GM19035 (cell line): ENCODE measurements around the gene ENTPD2.

Source experiments
- ATAC-seq: cut with Tn5 transposase; IDR thresholded peaks from one replicate; pipeline ENCODE4 v1.9.1; 2021; ENCODE audit not compliant: unreplicated experiment

ENTPD2 gene

GRCh38 chr9:137031904-137032640 is 21.8 kb downstream of the ENTPD2 start, which contains the start of gene FUT7:
Gene FUT7, minus strand, starts transcription at chr9:137032088. Its CDS starts 97 bp downstream, at chr9:137031991.
- no peak for ATAC-seq

GRCh38 chr9:137030538-137031527 is 23.0 kb downstream of the ENTPD2 start:
- no peak for ATAC-seq

DNA sequence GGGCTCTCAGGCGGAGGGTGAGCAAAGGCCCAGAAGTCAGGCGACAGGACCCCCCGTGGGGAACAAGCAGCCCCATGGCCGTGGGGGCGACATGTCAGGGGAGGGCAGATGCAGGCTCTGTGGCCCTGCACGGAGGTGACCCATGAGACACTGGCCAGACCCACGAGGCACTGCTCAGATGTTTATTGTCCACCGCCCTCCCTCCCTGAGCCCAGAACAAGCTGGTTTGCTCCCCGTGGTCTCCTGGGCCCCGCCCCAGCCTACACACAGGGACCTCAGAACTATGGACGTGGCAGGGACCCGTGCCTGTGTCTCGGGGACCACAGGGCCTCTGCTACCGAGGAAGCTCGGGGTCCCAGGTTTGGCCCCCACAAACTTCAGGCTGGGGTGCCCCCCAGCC is 23.9 kb downstream of the ENTPD2 start:
- no peak for ATAC-seq

- no peak for ATAC-seq
Observed at GRCh38 chr9:137029058-137029936, 24.6 kb downstream of the ENTPD2 start.

DNA sequence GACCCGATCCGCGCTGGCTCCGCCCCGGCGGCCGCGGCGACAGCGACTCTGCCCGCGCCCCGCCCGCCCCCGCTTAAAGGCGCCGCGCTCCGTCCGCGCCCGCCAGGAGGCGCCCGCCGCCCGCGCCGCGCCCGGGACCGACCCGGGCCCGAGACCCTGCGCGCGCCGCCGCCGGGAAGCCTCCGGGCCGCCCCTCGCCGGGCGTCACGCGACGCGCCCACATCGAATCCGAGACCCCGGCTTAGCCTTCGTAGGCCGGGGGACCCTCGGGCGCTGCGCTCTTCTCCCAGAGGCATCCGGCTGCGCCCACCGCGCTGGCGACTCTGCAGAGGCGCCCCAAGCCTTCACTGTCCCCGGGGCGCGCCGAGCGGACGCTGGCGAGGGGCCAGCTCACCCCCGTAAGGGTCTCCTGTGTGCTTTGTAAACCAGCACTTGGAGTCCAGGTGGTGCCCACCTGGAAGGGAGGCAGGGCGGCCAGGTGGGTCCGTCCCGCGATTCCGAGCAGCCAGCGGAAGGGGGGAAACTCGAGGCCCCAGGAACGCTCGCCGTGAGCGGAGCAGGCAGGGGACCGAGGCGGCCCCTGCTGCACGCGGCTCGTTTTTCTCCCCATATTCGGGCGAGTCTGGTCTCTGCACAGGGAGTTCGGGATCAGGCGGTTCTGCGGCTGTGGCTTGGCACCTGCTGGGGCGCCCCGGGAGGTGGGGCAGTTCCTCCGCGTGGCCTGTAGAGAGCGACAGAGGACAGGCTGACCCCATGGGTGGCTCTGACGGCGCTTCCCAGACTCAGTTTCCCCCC is 25.4 kb downstream of the ENTPD2 start:
- no peak for ATAC-seq

DNA sequence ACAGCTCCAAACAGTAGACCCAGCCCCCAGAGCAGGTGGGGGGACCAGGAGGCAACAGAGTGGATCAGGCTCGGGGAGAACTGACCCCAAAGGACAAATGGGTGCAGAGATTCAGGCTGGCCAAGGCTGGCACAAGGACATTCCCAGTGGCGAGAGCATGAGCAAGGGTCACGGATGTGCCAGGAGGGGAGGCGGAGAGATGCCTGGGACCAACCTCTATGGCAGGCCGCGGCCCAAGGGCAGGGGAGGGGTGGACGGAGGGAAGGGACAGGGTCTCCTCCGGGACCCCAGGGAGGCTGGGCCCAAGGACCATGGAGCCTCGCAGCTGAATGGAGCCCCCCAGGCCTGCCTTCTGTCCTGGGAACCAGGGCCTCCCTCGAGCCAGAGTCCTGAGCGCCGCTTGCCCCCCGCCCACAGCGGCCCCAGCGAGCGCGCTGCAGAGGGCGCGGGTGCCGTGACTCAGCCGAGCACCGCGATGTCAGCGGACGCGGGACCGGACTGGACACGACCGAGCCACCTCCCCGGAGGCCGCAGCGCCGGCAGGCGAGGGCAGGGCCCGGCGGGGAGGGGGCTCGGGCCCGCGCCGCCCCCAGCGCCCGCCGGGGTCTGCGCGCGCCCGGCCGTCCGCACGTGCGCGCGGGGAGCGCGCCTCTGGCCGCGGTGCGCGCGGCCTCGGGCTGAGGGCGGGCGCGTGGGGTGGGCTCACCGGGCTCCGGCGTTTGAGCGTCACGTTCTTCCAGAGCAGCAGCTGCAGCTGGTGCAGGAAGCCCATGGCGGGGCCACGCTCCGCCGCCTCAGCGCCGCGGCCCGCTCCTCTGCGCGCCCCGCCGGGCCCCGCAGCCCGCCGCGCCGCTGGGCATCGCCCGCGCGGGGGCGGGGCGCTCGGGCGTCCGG is 26.2 kb downstream of the ENTPD2 start, which contains the start of gene ABCA2:
Gene ABCA2, minus strand, starts transcription at position 869 of the 894 bp plus-strand sequence. Its CDS starts 97 bp downstream, at position 772.
- no peak for ATAC-seq

- no peak for ATAC-seq
Observed at GRCh38 chr9:137026828-137027227, 27.0 kb downstream of the ENTPD2 start.

DNA sequence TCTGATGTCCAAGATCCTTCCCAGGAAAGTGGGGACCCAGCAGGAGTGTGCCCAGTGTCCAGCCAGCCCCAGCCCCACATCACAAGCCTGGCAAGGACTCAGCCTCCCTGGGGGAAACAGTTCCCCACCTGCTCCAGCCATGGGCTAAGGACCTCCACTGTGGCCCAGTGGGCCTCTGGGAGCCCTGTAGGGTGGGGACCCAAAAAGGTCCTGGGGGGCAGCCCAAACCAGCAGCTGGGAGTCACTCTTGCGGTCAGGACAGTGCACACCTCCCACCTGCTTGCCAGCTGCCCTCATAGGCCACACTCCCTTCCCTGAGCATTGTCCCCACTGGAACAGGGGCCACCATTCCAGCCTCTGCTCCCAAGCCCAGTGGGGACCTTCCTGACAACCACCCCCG is 27.5 kb downstream of the ENTPD2 start:
- ATAC-seq = no peak

DNA sequence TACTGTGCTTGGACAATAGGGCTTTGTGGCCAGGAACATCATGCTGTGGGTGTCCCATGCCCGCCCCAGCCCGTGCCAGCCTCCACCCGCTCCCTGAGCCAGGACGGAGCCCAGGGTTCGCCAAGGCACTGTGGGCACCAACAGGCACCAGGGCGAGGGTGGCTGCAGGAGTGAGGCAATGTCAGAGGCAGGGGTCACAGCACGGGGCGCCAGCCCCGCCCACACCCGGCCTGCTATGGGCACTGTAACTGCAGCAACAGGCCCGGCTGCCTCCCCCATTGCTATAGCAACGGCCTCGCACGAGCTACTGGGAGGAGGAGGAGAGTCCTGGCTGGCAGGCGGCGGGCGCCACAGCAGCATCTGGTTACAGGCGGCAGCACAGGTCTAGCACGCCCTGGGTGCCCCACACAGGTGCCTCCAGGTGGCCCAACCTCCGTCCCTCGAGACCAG is 28.3 kb downstream of the ENTPD2 start:
- ATAC-seq = no peak

- no peak for ATAC-seq
Observed at GRCh38 chr9:137023583-137023991, 30.3 kb downstream of the ENTPD2 start.

GRCh38 chr9:137023157-137023556 is 30.7 kb downstream of the ENTPD2 start:
- ATAC-seq = no peak

DNA sequence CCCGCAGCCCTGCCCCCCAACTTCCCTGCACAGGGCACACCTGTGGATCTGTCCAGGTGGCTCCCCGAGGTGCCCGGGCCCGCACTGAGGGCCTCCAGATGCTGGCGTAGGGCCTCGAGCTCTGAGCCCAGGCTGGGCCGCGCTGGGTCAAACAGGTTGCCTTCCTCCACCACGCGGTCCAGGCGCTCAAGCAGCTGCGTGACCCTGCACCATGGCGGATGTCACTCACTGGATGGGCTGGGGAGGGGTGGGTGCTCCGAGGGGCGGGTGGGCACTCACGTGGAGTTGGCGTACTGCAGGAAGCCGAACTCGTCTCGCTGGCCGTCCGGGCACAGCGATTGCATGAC is 31.2 kb downstream of the ENTPD2 start:
- ATAC-seq = no peak

DNA sequence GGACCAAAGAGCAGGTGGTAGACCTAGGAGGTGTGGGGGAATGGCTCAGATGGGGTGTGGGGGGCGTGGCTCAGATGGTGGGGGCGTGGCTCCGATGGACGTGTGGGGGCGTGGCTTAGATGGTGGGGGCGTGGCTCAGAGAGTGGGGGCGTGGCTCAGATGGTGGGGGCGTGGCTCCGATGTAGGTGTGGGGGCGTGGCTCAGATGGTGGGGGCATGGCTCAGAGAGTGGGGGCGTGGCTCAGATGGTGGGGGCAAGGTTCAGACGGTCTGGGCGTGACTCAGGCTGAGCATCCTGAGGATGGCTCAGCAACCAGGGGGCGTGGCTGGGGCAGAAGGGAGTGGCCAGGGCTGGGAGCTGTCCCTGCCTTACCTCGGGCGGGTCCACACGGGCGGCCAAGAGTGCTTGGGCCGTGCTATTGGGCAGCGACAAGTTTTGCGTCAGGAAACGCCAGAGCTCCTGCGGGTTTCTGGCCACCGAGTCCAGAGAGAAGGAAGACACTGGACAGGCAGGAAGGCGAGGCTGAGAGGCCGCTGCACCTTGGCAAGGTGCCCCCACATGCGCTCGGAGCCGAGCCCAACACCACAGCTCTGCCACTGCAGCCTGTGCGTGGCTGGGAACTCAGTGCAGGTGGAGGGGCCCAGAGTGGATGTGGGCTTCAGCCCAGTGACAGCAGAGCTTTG is 31.7 kb downstream of the ENTPD2 start:
- no peak for ATAC-seq

- ATAC-seq = no peak
Observed at GRCh38 chr9:137021568-137021978, 32.3 kb downstream of the ENTPD2 start.

DNA sequence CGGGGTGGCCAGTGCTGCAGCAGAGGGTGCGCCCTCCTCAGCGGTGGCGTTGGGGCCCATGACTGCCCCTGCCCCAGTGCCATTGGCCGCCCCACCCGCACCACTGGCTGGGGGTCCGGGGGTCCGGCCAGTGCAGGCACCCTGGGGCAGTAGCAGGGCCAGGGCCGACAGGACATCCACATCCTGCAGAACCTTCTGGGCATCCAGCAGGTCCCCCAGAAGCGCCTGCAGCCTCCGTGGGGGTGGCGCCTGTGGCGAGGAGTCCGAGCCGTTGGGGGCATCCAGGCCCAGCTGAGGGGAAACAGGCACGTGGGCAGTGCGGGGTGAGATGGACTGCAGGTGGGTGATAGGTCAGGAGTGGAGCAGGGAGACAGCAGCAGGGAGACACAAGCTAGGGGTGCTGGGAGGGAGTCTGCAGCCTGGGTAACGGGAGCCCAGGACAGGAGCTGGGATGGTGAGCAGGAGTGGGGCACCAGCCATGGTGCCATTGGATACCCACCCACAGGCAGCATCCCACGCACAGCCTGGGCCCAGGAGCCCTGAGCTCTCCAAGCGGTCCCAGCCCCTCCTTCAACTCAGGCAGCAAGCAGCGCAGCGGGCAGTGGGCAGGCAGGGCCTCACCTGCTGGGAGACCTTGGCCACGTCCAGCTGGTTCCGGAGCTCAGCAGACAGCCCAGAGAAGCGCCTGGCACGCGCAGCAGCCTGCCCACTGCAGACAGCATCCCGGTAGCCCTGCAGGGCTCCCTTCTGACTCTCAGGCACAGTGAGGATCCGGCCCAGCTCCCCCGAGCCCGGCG is 32.9 kb downstream of the ENTPD2 start:
- ATAC-seq = no peak

DNA sequence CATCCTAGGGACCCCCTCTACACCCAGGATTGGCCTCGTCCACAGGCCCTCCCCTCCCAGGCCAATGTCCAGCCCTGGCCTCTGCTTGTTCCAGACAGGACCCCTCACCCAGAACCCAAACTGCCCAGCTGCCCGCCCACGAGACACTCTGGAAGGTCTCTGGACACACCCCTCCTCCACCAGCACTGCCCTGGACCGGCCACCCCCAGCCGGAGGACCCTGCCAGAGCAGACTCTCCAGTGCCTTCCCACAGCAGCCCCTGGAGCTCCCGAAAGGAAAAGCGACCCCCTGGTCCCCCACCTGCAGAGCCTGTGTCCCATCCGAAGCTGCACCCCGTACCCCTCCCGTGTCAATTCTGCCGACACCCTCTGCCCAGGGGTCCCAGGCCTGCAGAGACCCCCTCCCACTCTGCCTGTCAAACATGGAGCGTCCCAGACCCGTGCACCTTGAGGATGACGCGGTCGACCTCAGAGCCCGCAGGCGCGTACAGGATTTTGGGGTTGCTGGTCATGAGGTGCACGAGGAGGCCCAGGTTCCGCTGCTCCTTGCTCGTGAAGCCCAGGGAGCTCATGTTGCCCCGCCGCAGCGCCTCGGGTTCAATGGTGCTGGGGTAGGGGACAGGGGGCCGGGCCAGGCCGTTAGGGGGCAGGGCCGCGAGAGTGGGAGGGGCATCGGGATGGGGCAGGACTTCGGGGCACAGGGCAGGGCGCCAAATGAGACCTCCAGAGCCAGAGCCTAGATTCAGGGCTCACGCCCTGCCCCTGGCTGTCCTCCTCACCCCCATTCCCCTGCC is 33.8 kb downstream of the ENTPD2 start:
- no peak for ATAC-seq
